HCT116 (cell line): ENCODE results near the gene THSD4.

ENCODE experiments used
- ATF3 ChIP-seq: IDR thresholded peaks from 2 replicates; pipeline ENCODE4 v1.6.1; 2012
- CTCF ChIP-seq, 3 experiments: fragments of 200-600 bp in 1 of 3; sonication (generic) in 1 of 3; IDR thresholded peaks in 2 of 3; conservative IDR thresholded peaks in 1 of 3; 2 replicates each; pipeline ENCODE4 v1.5.1; 2012 to 2017; ENCODE audit warnings: low read depth in 2 of 3, low read length in 2 of 3, antibody characterized with exemption in 1 of 3, borderline replicate concordance in 1 of 3, control low read depth in 1 of 3, mild to moderate bottlenecking in 1 of 3, mixed read lengths in 1 of 3, mixed run types in 1 of 3, moderate library complexity in 1 of 3; ENCODE audit not compliant: insufficient read depth in 1 of 3
- EZH2phosphoT487 ChIP-seq: fragments of 200-600 bp; IDR thresholded peaks from 2 replicates; pipeline ENCODE4 v1.6.1; 2018; ENCODE audit warnings: antibody characterized with exemption, borderline replicate concordance
- POLR2A ChIP-seq: IDR thresholded peaks from 2 replicates; pipeline ENCODE4 v1.7.0; 2011; ENCODE audit warnings: borderline replicate concordance; ENCODE audit not compliant: insufficient read depth, insufficient read length; ENCODE audit errors: extremely low read depth
- POLR2AphosphoS5 ChIP-seq: IDR thresholded peaks from 2 replicates; pipeline ENCODE4 v1.6.1; 2011; ENCODE audit warnings: mild to moderate bottlenecking, low read depth, low read length, moderate library complexity
- RAD21 ChIP-seq: IDR thresholded peaks from 2 replicates; pipeline ENCODE4 v1.6.1; 2012; ENCODE audit warnings: low read depth, mild to moderate bottlenecking
- REST ChIP-seq: IDR thresholded peaks from 2 replicates; pipeline ENCODE4 v1.6.1; 2012; ENCODE audit warnings: low read depth
- SIN3A ChIP-seq: IDR thresholded peaks from 2 replicates; pipeline ENCODE4 v1.6.1; 2012; ENCODE audit warnings: low read depth
- TCF7L2 ChIP-seq: IDR thresholded peaks from 2 replicates; pipeline ENCODE4 v1.7.0; 2011; ENCODE audit warnings: borderline replicate concordance, inconsistent platforms; ENCODE audit not compliant: insufficient read depth, insufficient read length; ENCODE audit errors: extremely low read depth

- TF ChIP-seq CTCF (IDR thresholded peaks at IDR 0.05 in 2 of 3, conservative IDR thresholded peaks at IDR 0.05 in 1 of 3; ENCODE audit: borderline replicate concordance in 1 of 3, insufficient read depth in 1 of 3, low read depth in 2 of 3, low read length in 2 of 3) (no peak), EZH2phosphoT487 (no peak), RAD21 (no peak), POLR2AphosphoS5 (no peak), SIN3A (no peak), REST (no peak), POLR2A (no peak), ATF3 (no peak), TCF7L2 (no peak)
Measured at GRCh38 chr15:71316911-71317310, 201.6 kb downstream of the THSD4 start.
